GM12878 (cell line): ENCODE data around the gene R3HDM2. TPM values are rescaled to one million over a fixed set of nuclear protein-coding genes. Genes with fewer than 3 reads are reported as not detected.

ENCODE experiments used
- ATAC-seq: fragments of 200-7000 bp; cut with Tn5 transposase; 3 replicates; pipeline ENCODE4 v1.9.1; 2020; ENCODE audit warnings: mild to moderate bottlenecking, moderate library complexity
- BruUV-seq: library from RNA; stranded (reverse); fragments of 400-500 nt; replicated peaks from 2 replicates; lab custom pipeline; 2021; lab: Mats Ljungman, UMichigan
- CTCF ChIA-PET: fragments of 300-600 bp; sonication (Branson Sonifier 250); formaldehyde crosslinking; extraction: SDS; loops from one replicate; lab custom pipeline; 2021; ENCODE audit warnings: inconsistent platforms; lab: Yijun Ruan, JAX
- POLR2A ChIA-PET: fragments of 350-600 bp; formaldehyde crosslinking; extraction: SDS; loops from one replicate; lab custom pipeline; 2021; ENCODE audit warnings: inconsistent platforms; lab: Charles Lee
- RAD21 ChIA-PET: fragments of 300-600 bp; sonication (Branson Sonifier 250); formaldehyde crosslinking; loops from one replicate; lab custom pipeline; 2023; ENCODE audit warnings: antibody characterized with exemption; ENCODE audit not compliant: unreplicated experiment; lab: Charles Lee
- SMC1A ChIA-PET: fragments of 300-600 bp; sonication (Branson Sonifier 250); formaldehyde crosslinking; loops from one replicate; lab custom pipeline; 2023; ENCODE audit not compliant: unreplicated experiment, uncharacterized antibody; lab: Charles Lee
- DNase-seq: peaks from one replicate; pipeline ENCODE4 v3.0.0-alpha.2; 2011; ENCODE audit warnings: low read depth, low spot score
- FAIRE-seq: peaks from 3 replicates; lab custom pipeline; 2011; peaks lifted over from hg19 to GRCh38; lab: Jason Lieb, UNC
- H2AFZ ChIP-seq: 2 replicates; pipeline ENCODE4 v1.6.0; 2011; ENCODE audit warnings: low read depth, low read length, control low read depth; ENCODE audit not compliant: control insufficient read depth
- H3K27ac ChIP-seq: 2 replicates; pipeline ENCODE4 v1.5.1; 2011; ENCODE audit warnings: control low read depth; ENCODE audit not compliant: control insufficient read depth, insufficient read depth
- H3K27me3 ChIP-seq, 2 experiments: replicated peaks in 1 of 2; 2 replicates each; pipeline versions ENCODE4 v1.6.0 to v1.6.1; 2011; ENCODE audit warnings: low read length in 1 of 2; ENCODE audit not compliant: control insufficient read depth in 2 of 2, insufficient read depth in 2 of 2
- H3K36me3 ChIP-seq, 2 experiments: 2 replicates each; pipeline ENCODE4 v1.5.1; 2011; ENCODE audit warnings: low read length in 1 of 2; ENCODE audit not compliant: control insufficient read depth in 2 of 2, insufficient read depth in 2 of 2
- H3K4me1 ChIP-seq: 2 replicates; pipeline ENCODE4 v1.6.1; 2011; ENCODE audit warnings: mild to moderate bottlenecking, low read length, moderate library complexity, mixed read lengths; ENCODE audit not compliant: control insufficient read depth, insufficient read depth
- H3K4me2 ChIP-seq: 2 replicates; pipeline ENCODE4 v1.6.0; 2011; ENCODE audit warnings: control low read depth; ENCODE audit not compliant: control insufficient read depth, insufficient read depth
- H3K4me3 ChIP-seq: fragments of 200-600 bp; sonication (generic); 2 replicates; pipeline ENCODE4 v1.5.1; 2016
- H3K79me2 ChIP-seq: 2 replicates; pipeline ENCODE4 v1.6.0; 2011; ENCODE audit warnings: low read length; ENCODE audit not compliant: control insufficient read depth, insufficient read depth
- H3K9ac ChIP-seq: 2 replicates; pipeline ENCODE4 v1.8.0; 2011; ENCODE audit warnings: low read length, control low read depth, mixed read lengths; ENCODE audit not compliant: control insufficient read depth, insufficient read depth
- H3K9me3 ChIP-seq: replicated peaks from 3 replicates; pipeline ENCODE4 v1.5.1; 2011; ENCODE audit warnings: mild to moderate bottlenecking, low read length; ENCODE audit not compliant: control insufficient read depth, insufficient read depth
- H4K20me1 ChIP-seq: 2 replicates; pipeline ENCODE4 v1.6.0; 2011; ENCODE audit not compliant: control insufficient read depth, insufficient read depth
- ASH2L ChIP-seq: fragments of 300-600, 200-600 bp; sonication (generic); IDR thresholded peaks from 2 replicates; pipeline ENCODE4 v1.6.1; 2017; ENCODE audit warnings: low read depth, mild to moderate bottlenecking, borderline replicate concordance
- ATF3 ChIP-seq: IDR thresholded peaks from 2 replicates; pipeline ENCODE4 v1.6.1; 2011; ENCODE audit warnings: low read depth, mild to moderate bottlenecking, low read length, moderate library complexity, borderline replicate concordance; ENCODE audit errors: extremely low read depth
- ETV6 ChIP-seq, 2 experiments: fragments of 450-650 bp in 1 of 2; IDR thresholded peaks in 1 of 2; conservative IDR thresholded peaks in 1 of 2; 2 replicates each; pipeline ENCODE4 v1.6.1; 2014; ENCODE audit warnings: antibody characterized with exemption in 1 of 2, borderline replicate concordance in 1 of 2, low read depth in 1 of 2, mild to moderate bottlenecking in 1 of 2, moderate library complexity in 1 of 2
- GATAD2B ChIP-seq: fragments of 450-650 bp; conservative IDR thresholded peaks from 2 replicates; pipeline ENCODE4 v1.6.1; 2017; ENCODE audit warnings: low read depth, mild to moderate bottlenecking, moderate library complexity
- HDAC6 ChIP-seq: fragments of 200-600 bp; sonication (generic); IDR thresholded peaks from one replicate; pipeline ENCODE4 v1.8.0; 2017; ENCODE audit warnings: antibody characterized with exemption; ENCODE audit not compliant: unreplicated experiment
- IKZF2 ChIP-seq, 2 experiments: fragments of 450-650 bp; IDR thresholded peaks; 2 replicates each; pipeline ENCODE4 v1.6.1; 2017; ENCODE audit warnings: mild to moderate bottlenecking in 2 of 2, moderate library complexity in 2 of 2
- MYB ChIP-seq: fragments of 150-350 bp; IDR thresholded peaks from 2 replicates; pipeline ENCODE4 v1.6.1; 2014; ENCODE audit warnings: mild to moderate bottlenecking, low read depth, low read length, borderline replicate concordance
- NKRF ChIP-seq: fragments of 450-650 bp; conservative IDR thresholded peaks from 2 replicates; pipeline ENCODE4 v1.6.1; 2017; ENCODE audit warnings: mild to moderate bottlenecking, moderate library complexity
- PAX8 ChIP-seq: fragments of 450-650 bp; IDR thresholded peaks from 2 replicates; pipeline ENCODE4 v1.6.1; 2017; ENCODE audit warnings: mild to moderate bottlenecking, moderate library complexity
- WGBS: methylation state at CpG from one replicate; pipeline ENCODE4 v1.1.6; 2016; ENCODE audit warnings: low lambda C conversion rate; ENCODE audit not compliant: insufficient replicate concordance, insufficient coverage; ENCODE audit errors: missing lambda C conversion rate; 5-methylcytosine and 5-hydroxymethylcytosine counted together
- in situ Hi-C: fragments of 300-500 bp; cut with MboI; formaldehyde crosslinking; loops from 9 replicates; pipeline ENCODE4 v1.14.3; 2018; ENCODE audit warnings: mixed read lengths
- intact Hi-C: fragments of 100-400 bp; cut with micrococcal nuclease; formaldehyde crosslinking; loops from one replicate; pipeline ENCODE4 v1.14.2; 2022; ENCODE audit not compliant: unreplicated experiment
- polyA plus RNA-seq, 11 experiments: library from polyadenylated mRNA; depleted of rRNA in 4 of 11; unstranded in 6 of 11; stranded (reverse) in 5 of 11; fragments of >200 nt; fragmentation: Nextera tagmentation in 4 of 11; fragmentation: Illumina TruSeq in 1 of 11; extraction: Ambion mirVana in 4 of 11; extraction: Trizol in 1 of 11; gene quantifications; 1 replicate in 1 of 11; 2 replicates in 10 of 11; pipeline versions ENCODE4 v1.2.1 to v1.2.3, GENCODE V29; 2011 to 2016; ENCODE audit warnings: inconsistent platforms in 2 of 11, missing spikeins in 2 of 11, low read depth in 1 of 11
- total RNA-seq, 4 experiments: library from RNA; depleted of rRNA in 3 of 4; stranded (reverse); fragments of >200 nt in 3 of 4; fragmentation: Illumina TruSeq in 1 of 4; extraction: Trizol in 1 of 4; gene quantifications; 2 replicates each; pipeline versions ENCODE4 v1.2.1 to v1.2.3, GENCODE V29; 2013 to 2021

The R3HDM2 gene
- total and polyA plus RNA-seq, 10 of the 15 experiments (the other 5 are each of a cell fraction or from before 2014, with no cell fraction given) = 4.6 to 26.1 (median 11.2) TPM

GRCh38 chr12:57227315-57228115, 203.3 kb downstream of the R3HDM2 start:
- ChIA-PET CTCF (interaction anchor here (0.9 to 7.8 kb wide), 9 partner anchors 10 to 470 kb away, joined by 3 to 202 read pairs (median 6); partner anchors contain the start of genes INHBE and NXPH4), POLR2A (interaction anchor here (1.0 to 1.3 kb wide), 4 partner anchors 8 to 21 kb away, joined by 3 to 5 read pairs (median 4); no protein-coding TSS in a partner anchor), RAD21 (interaction anchor here (0.6 to 2.0 kb wide), 7 partner anchors 10 to 228 kb away, joined by 3 to 12 read pairs (median 6); partner anchors contain the start of gene STAT6)
- 29% methylated on average over 8 of the region's 8 CpGs for WGBS
- Histone ChIP-seq H3K9ac (0 out of 2 replicates have a peak overlapping the region, but pooled peaks have one; percentile 8), H3K9me3 (no peaks in the 10 kb centered on the region), H4K20me1 (no peaks in the 10 kb centered on the region), H3K4me2 (peak overlapping the region; percentile 56; the same call in 1 of the 2 replicates), H3K4me3 (no peak overlapping the region), H2AFZ (peak overlapping the region; percentile 81), H3K4me1 (peaks cover 31% of the 10 kb centered on the region), H3K27ac (no peak overlapping the region)
- BruUV-seq = no TSS peak
- intact Hi-C loops (no loop called here), in situ Hi-C loops (no loop called here)
- DNase-seq (no peak), ATAC-seq (no peak), FAIRE-seq (no peak)
- TF ChIP-seq GATAD2B = no peak
- TF ChIP-seq NKRF = no peak
- no peak for TF ChIP-seq HDAC6
- TF ChIP-seq ASH2L = no peak
- TF ChIP-seq PAX8 = no peak
- no peak for TF ChIP-seq MYB
- TF ChIP-seq ETV6 (conservative IDR thresholded peaks at IDR 0.05 in 1 of 2, IDR thresholded peaks at IDR 0.05 in 1 of 2; ENCODE audit: borderline replicate concordance in 1 of 2, low read depth in 1 of 2) = no peak
- no peak for TF ChIP-seq ATF3
- no peak for TF ChIP-seq IKZF2 (IDR thresholded peaks at IDR 0.05)
- TF ChIP-seq, all 136 proteins: peak for 0
- peaks cover 22% of the 10 kb centered on the region for H3K79me2 ChIP-seq
- SMC1A ChIA-PET = interaction anchor here (1.1 kb wide), 1 partner anchor 14 kb away, joined by 5 read pairs; no protein-coding TSS in a partner anchor
- H3K36me3 ChIP-seq = peaks cover 8 to 13% of the 10 kb centered on the region in 2 experiments
- peaks cover 4 to 5% of the 10 kb centered on the region in 2 experiments; a peak in 3 of 4 replicates for H3K27me3 ChIP-seq
